Gastroesophageal sphincter (tissue), 4 donors: ENCODE data around the gene RABGEF1. TPM values are rescaled to one million over a fixed set of nuclear protein-coding genes. Genes with fewer than 3 reads are reported as not detected.
A peak's percentile ranks its signal among the peaks of the same experiment; 100 is the strongest.
"Not testable (repeated sequence)": the region's sequence is repeated elsewhere in the genome, so short reads cannot be mapped to it uniquely, and the experiment has no call there.

Experiments used
- ATAC-seq: fragments of 150-250 bp; one replicate; pipeline ENCODE4 v1.9.1; 2016; ENCODE audit warnings: mild to moderate bottlenecking, moderate library complexity
- H3K27ac ChIP-seq, 4 donors: fragments of 200-600 bp; sonication (generic) in 3 of 4; 1 replicate in 3 of 4; 2 replicates in 1 of 4; pipeline ENCODE4 v1.5.1; 2016 to 2019
- H3K27me3 ChIP-seq: fragments of 200-600 bp; sonication (generic); one replicate; pipeline ENCODE4 v1.5.1; 2019
- H3K36me3 ChIP-seq, 2 donors: fragments of 200-600 bp; sonication (generic); one replicate each; pipeline ENCODE4 v1.5.1; 2019; ENCODE audit warnings: control low read depth in 1 of 2
- H3K4me1 ChIP-seq, 3 donors: fragments of 200-600 bp; sonication (generic); 1 replicate in 2 of 3; 2 replicates in 1 of 3; pipeline ENCODE4 v1.5.1; 2016 to 2019; ENCODE audit warnings: control low read depth in 2 of 3
- H3K4me3 ChIP-seq, 2 donors: fragments of 200-600 bp; sonication (generic); one replicate each; pipeline ENCODE4 v1.5.1; 2019; ENCODE audit warnings: mild to moderate bottlenecking in 1 of 2, moderate library complexity in 1 of 2
- H3K9me3 ChIP-seq, 3 donors: fragments of 200-600 bp; sonication (generic); one replicate each; pipeline ENCODE4 v1.5.1; 2017 to 2019; ENCODE audit warnings: control low read depth in 2 of 3
- CTCF ChIP-seq, 4 experiments: fragments of 200-600 bp in 2 of 4; fragments of 450-650 bp in 2 of 4; sonication (generic) in 1 of 4; IDR thresholded peaks; one replicate each; pipeline ENCODE4 v1.5.1; 2017 to 2019; ENCODE audit warnings: antibody characterized with exemption in 4 of 4, mild to moderate bottlenecking in 2 of 4, moderate library complexity in 2 of 4
- EP300 ChIP-seq: sonication (generic); formaldehyde crosslinking; IDR thresholded peaks from one replicate; pipeline ENCODE4 v1.6.1; 2017; ENCODE audit warnings: antibody characterized with exemption, mild to moderate bottlenecking
- POLR2A ChIP-seq, 2 donors: fragments of 450-650 bp; IDR thresholded peaks; one replicate each; pipeline ENCODE4 v1.6.1; 2017; ENCODE audit warnings: antibody characterized with exemption in 2 of 2, mild to moderate bottlenecking in 2 of 2, moderate library complexity in 1 of 2
- POLR2AphosphoS5 ChIP-seq: sonication (generic); formaldehyde crosslinking; IDR thresholded peaks from one replicate; pipeline ENCODE4 v1.6.1; 2017; ENCODE audit warnings: antibody characterized with exemption
- WGBS, 2 donors: methylation state at CpG; one replicate each; pipeline ENCODE4 v1.1.5; 2018; ENCODE audit warnings: low coverage in 1 of 2; 5-methylcytosine and 5-hydroxymethylcytosine counted together
- total RNA-seq, 4 donors: library from RNA; depleted of rRNA; stranded (reverse); fragments of >200 nt; gene quantifications; one replicate each; pipeline ENCODE4 v1.1.0, GENCODE V29; 2016

Gene RABGEF1
- total RNA-seq, 4 donors from 2014 or later, result 37.8 to 59.9 (median 39.8) TPM

- H3K4me1 ChIP-seq, result peaks cover 4 to 21% (median 4%) of the 10 kb centered on the region in 3 donors
- H3K4me3 ChIP-seq, ATAC-seq, H3K27me3 ChIP-seq, H3K27ac ChIP-seq, H3K9me3 ChIP-seq, H3K36me3 ChIP-seq: not testable (repeated sequence)
- 39 to 83% methylated on average over 1 to 5 of the region's 6 CpGs for WGBS, 2 donors
Observed at GRCh38 chr7:66765322-66766025, 24.9 kb downstream of the RABGEF1 start.

GRCh38 chr7:66766041-66766440 is 25.5 kb downstream of the RABGEF1 start:
- Histone ChIP-seq H3K27ac (no peak overlapping the region), H3K9me3 (no peaks in the 10 kb centered on the region), H3K36me3 (no peaks in the 10 kb centered on the region), H3K27me3 (no peaks in the 10 kb centered on the region), H3K4me3 (no peak overlapping the region), H3K4me1 (peaks cover 4 to 23% (median 4%) of the 10 kb centered on the region in 3 donors)
- ATAC-seq, result no peak
- no peak for TF ChIP-seq POLR2A (IDR thresholded peaks at IDR 0.05)
- TF ChIP-seq EP300, result no peak
- no peak for TF ChIP-seq POLR2AphosphoS5
- no peak for TF ChIP-seq CTCF (IDR thresholded peaks at IDR 0.05)
- 92 to 93% methylated on average over 5 of the region's 5 CpGs for WGBS, 2 donors

- not testable (repeated sequence) for ATAC-seq, H3K36me3 ChIP-seq, H3K27me3 ChIP-seq, H3K9me3 ChIP-seq, H3K27ac ChIP-seq, H3K4me3 ChIP-seq
- H3K4me1 ChIP-seq, result peaks cover 4 to 23% (median 4%) of the 10 kb centered on the region in 3 donors
Observed at GRCh38 chr7:66767486-66767885, 27.0 kb downstream of the RABGEF1 start.

GRCh38 chr7:66768865-66769832 is 28.6 kb downstream of the RABGEF1 start:
- no peak for TF ChIP-seq EP300
- 76 to 82% methylated on average over 4 of the region's 5 CpGs for WGBS, 2 donors
- Histone ChIP-seq H3K27ac (no peak overlapping the region), H3K9me3 (no peaks in the 10 kb centered on the region), H3K4me1 (peaks cover 4 to 31% (median 4%) of the 10 kb centered on the region in 3 donors), H3K4me3 (no peak overlapping the region), H3K36me3 (peaks cover 0 to 19% of the 10 kb centered on the region in 2 donors), H3K27me3 (no peaks in the 10 kb centered on the region)
- ATAC-seq, result no peak

- Histone ChIP-seq H3K36me3 (peaks cover 0 to 27% of the 10 kb centered on the region in 2 donors), H3K27me3 (no peaks in the 10 kb centered on the region), H3K27ac (peak overlapping the region in 2 of 4 donors; percentile 41 to 46), H3K9me3 (no peaks in the 10 kb centered on the region), H3K4me3 (no peak overlapping the region), H3K4me1 (peaks cover 4 to 31% (median 4%) of the 10 kb centered on the region in 3 donors)
- no peak for ATAC-seq
- 24 to 40% methylated on average over 5 of the region's 5 CpGs for whole genome bisulfite sequencing, 2 donors
- no peak for TF ChIP-seq POLR2A (IDR thresholded peaks at IDR 0.05)
- TF ChIP-seq CTCF (IDR thresholded peaks at IDR 0.05), result no peak
- no peak for TF ChIP-seq POLR2AphosphoS5
- TF ChIP-seq EP300, result no peak
Observed at GRCh38 chr7:66769833-66770512, 29.4 kb downstream of the RABGEF1 start.

GRCh38 chr7:66771795-66772194 is 31.3 kb downstream of the RABGEF1 start:
- WGBS, 2 donors, result 89 to 100% methylated on average over 1 to 8 of the region's 9 CpGs
- peaks cover 4 to 26% (median 4%) of the 10 kb centered on the region in 3 donors for H3K4me1 ChIP-seq
- no peak for ATAC-seq

GRCh38 chr7:66773744-66774143 is 33.2 kb downstream of the RABGEF1 start:
- not testable (repeated sequence) for H3K4me3 ChIP-seq
- 89 to 100% methylated on average over 4 of the region's 4 CpGs for WGBS, 2 donors

More at GRCh38 chr7:66771795-66772194, 31.3 kb downstream of the RABGEF1 start:
- no peak for TF ChIP-seq EP300
- TF ChIP-seq CTCF (IDR thresholded peaks at IDR 0.05), result no peak
- no peak for TF ChIP-seq POLR2AphosphoS5
- TF ChIP-seq POLR2A (IDR thresholded peaks at IDR 0.05), result no peak
- Histone ChIP-seq H3K9me3 (no peaks in the 10 kb centered on the region), H3K36me3 (peaks cover 0 to 45% of the 10 kb centered on the region in 2 donors), H3K27me3 (no peaks in the 10 kb centered on the region), H3K4me3 (no peak overlapping the region), H3K27ac (no peak overlapping the region)

GRCh38 chr7:66776383-66776782 is 35.9 kb downstream of the RABGEF1 start:
- H3K36me3 ChIP-seq, result peaks cover 0 to 83% of the 10 kb centered on the region in 2 donors
- not testable (repeated sequence) for H3K9me3 ChIP-seq, H3K4me1 ChIP-seq, H3K27me3 ChIP-seq, H3K4me3 ChIP-seq, H3K27ac ChIP-seq, ATAC-seq
- 90 to 100% methylated on average over 2 to 5 of the region's 5 CpGs for WGBS, 2 donors

More at GRCh38 chr7:66773744-66774143, 33.2 kb downstream of the RABGEF1 start:
- H3K27ac ChIP-seq, ATAC-seq, H3K27me3 ChIP-seq, H3K9me3 ChIP-seq: not testable (repeated sequence)
- Histone ChIP-seq H3K4me1 (peaks cover 4 to 26% (median 4%) of the 10 kb centered on the region in 3 donors), H3K36me3 (peaks cover 0 to 65% of the 10 kb centered on the region in 2 donors)
